Epidermal melanocyte (primary cell): Measurements from ENCODE around the gene RNASE7.
"Not testable (repeated sequence)": the region's sequence is repeated elsewhere in the genome, so short reads cannot be mapped to it uniquely, and the experiment has no call there.

Experiments used
- DNase-seq: peaks from one replicate; pipeline ENCODE4 v3.0.0; 2011; ENCODE audit warnings: low spot score; ENCODE audit not compliant: insufficient read length

Gene RNASE7

DNA sequence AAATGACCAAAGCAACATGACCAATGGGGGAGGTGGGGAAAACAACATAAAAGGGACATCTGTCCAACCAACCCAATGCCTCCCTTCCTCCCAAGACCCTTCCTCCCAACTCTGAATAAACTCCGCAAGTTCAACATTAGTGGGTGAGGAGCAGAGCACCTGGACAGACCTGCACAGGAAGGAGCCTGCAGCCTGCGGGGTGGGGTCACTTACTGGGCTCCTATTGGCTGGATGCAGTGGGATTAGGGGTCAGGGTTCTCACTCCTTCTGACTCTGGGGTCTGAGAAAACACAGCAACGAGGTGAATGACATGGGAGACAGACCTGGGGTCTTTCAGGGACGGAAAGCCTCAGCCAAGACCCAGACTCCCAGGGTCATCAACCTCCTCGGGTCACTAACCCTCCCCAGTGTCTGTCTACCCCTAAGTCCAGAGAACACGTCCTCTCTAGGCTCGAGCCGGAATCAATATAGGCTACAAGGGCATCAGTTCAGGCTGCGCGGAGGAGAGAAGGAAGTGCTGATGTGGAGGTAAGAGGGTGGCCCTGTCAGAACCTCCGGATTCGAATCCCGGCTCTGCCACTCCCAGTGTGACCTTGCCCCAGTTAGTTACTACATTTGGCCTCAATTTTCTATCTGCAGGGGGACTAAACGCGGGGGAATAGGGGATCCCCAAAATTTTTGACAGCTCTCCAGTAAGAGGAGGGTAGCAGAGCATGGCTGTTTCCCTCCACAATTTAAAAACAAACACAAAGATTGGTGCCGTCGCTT lies 18.2 kb upstream of the RNASE7 start:
- DNase-seq = no peak

DNA sequence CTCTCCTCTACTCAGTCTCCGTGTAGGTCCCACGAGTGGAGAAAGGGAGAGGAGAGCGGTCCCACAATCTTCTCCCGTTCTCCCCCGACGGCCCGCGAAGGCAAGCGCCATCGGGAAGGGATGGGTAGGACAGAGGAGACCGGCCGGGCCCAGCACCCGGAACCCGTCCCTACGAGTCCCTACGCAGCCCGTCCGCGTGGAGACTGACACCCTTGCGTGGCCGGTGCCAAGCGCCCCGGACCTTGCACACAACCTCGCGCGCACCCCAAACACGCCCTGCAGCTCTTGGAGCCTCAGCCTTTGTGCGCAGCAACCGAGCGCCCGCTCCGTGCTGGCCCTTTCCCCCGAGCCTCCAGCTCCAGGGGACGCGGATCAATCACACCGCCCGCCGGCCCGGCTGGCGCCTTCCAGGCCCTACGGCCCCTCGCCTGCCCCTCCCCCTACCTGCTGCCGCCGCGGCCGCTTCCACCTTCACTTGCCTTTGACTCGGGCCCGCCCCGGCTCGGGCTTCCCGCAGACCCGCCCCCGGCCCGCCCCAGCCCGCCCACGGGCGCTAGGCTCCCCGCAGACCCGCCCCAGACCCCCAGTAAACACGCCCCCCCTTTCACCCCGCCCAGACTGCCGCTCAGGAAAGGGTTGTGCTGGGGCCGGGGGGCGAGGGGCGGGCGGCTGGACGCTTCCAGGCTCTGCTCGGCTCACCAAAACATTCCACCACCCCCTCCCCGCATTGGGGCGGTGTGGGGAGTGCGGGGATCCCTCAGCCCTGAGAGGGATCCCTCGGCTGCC lies 17.4 kb upstream of the RNASE7 start, which contains the start of gene NDRG2:
TSS of gene NDRG2 (minus strand) at position 477 of the 786 bp plus-strand sequence. CDS start 1,746 bp downstream, outside the sequence.
- DNase-seq = no peak

- DNase-seq = no peak
Measured at GRCh38 chr14:21025371-21026273, 16.5 kb upstream of the RNASE7 start.

DNA sequence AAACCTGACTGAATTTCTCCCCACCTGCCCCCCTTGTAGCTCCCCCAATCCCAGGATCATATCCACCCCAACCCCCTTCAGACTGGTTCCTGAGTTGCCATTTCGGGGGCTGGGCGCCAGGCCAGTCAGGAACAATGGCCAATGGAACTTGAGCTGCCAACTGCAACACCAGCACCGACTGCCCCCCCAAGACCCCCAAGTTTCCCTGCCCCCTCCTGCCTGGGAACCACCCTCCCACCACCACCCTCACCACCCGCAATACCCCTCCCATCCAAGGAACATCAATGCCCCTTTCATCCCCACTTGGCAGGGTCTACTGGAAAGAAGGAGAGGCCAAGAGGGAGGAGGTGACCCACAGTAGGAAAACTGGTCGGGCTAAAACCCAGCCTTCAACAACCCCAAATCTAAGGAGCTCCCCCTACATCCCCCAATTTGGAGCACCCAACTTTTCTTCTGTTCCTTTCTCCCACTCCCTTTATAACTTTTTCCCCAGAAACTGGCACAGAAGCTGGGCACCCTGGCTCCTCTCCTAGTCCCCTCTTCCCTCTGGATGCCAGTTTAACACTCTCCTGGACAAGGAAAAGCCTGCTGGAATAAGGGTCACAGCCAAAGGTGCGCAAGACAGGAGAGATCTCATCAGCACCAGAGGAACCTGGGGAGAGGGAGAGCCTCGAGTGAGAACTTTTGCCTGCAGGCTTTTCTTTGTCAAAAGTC lies 15.7 kb upstream of the RNASE7 start:
- no peak for DNase-seq

DNA sequence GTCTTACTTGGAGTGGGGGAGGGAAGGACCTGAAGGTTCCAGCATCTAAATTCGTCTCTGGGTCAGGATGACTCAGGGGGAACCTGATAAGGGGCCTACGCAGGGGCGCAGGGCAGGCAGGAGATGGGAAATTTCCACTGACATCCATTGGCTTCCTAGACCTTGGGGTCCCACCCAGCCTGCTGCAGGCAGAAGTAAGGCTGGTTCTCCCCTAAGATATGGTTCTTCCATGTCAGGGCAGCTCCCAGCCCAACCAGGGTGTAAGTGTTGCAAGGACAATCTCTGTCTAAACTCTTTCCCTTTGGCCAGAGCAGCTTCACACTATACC lies 15.2 kb upstream of the RNASE7 start:
- DNase-seq = no peak

DNA sequence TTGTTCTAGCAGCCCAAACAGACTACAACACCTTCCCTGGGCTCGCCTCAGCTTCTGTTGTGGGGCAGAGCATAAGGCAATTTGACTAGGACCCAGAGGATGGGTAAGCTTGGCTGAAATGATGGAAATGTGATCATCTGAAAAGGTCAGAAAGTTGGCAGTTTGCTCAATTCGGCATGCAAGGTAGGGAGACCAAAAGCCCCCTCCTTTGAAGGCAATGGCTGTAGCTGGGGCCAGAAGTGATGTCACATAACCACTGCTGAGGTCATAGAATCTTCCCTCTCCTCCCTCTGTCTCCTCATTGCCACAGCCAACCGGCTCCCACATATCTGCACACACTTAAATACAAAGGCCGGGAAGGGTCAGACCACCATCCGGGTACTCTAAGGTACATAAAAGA lies 12.2 kb upstream of the RNASE7 start, which contains the start of gene TPPP2:
TSS of gene TPPP2 (plus strand) at position 301 of the 400 bp plus-strand sequence. CDS start 365 bp downstream, outside the sequence.
- no peak for DNase-seq

DNA sequence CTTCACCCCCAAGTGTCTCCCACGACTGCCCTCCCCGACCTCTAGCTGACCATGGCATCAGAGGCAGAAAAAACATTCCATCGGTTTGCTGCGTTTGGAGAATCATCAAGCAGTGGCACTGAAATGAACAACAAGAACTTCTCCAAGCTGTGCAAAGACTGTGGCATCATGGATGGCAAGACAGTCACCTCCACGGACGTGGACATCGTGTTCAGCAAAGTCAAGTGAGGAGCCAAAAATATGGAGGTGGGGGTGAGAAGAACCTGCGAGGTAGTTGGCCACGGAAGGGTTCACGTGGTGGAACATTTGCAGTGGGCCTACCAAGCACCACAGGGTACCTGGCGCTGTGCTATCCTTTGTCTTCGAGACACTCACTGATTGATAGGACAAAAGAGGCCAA lies 11.6 kb upstream of the RNASE7 start:
- DNase-seq = no peak

- no peak for DNase-seq
Measured at GRCh38 chr14:21032326-21033132, 9.6 kb upstream of the RNASE7 start.

DNA sequence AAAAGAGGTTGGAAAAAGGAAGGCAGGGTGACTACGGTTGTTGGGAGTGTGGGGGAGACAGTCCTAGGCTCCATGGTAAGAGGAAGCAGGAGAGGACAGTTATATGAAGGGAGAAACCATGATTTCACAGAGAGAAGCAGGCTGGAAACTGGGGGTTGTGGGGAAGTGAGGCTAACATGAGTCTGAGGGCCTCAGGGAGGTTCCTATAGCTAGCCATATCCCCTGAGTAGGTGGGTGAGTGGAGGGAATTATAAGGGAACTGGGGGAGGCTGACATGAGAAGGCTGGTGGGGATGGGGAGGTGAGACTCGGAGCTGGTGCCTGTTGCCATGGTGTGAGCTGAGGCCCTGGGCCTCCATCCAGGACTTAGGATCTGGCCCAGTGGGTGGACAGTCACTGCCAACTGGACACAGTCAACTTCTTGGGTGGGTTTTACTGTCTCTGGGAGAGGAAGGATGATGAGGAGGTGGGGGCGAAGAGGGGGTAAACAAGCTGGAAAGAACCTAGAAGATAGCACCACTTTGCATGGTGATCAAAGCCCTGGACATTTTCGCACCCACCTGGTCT lies 8.9 kb upstream of the RNASE7 start:
- no peak for DNase-seq

DNA sequence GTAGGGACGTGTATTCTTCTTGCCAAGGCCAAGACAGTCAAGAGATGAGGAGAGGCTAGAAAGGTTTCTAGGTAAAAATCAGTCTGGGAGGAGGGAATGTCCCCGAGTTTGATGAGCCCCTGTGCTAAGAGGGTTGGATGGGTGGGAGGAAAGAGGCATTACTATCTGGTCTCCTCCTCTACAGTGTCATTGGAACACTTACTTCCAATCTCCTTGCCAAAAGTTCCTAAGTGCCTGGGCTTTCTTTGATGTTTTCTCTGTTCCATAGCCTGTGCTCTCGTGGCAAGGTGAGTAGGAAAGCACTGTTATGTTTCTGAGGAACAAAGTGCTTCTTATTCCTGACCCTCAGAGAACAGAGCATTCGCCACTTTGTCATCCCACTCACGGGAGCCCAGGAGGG lies 7.5 kb upstream of the RNASE7 start, which contains the start of gene RNASE13:
TSS of gene RNASE13 (minus strand) at position 101 of the 400 bp plus-strand sequence. CDS start 519 bp downstream, outside the sequence.
- no peak for DNase-seq

- no peak for DNase-seq
Measured at GRCh38 chr14:21036751-21037150, 5.4 kb upstream of the RNASE7 start.

- no peak for DNase-seq
Measured at GRCh38 chr14:21037156-21037555, 5.0 kb upstream of the RNASE7 start.

GRCh38 chr14:21038441-21039422 lies 3.4 kb upstream of the RNASE7 start:
- peak; percentile 47 for DNase-seq

GRCh38 chr14:21039585-21040369 lies 2.4 kb upstream of the RNASE7 start:
- DNase-seq = peak; percentile 80

- no peak for DNase-seq
Measured at GRCh38 chr14:21040370-21040925, 1.7 kb upstream of the RNASE7 start.

- not testable (repeated sequence) for DNase-seq
Measured at GRCh38 chr14:21040941-21041340, 1.2 kb upstream of the RNASE7 start.

GRCh38 chr14:21042918-21043317 lies 756 bp downstream of the RNASE7 start:
- DNase-seq = no peak
